GM15510 (cell line): ENCODE measurements around the gene MLF2.

ENCODE experiments used
- POLR2A ChIP-seq: IDR thresholded peaks from 3 replicates; pipeline ENCODE4 v1.6.1; 2011; ENCODE audit warnings: borderline replicate concordance; ENCODE audit not compliant: insufficient read length; ENCODE audit errors: extremely low read depth

Gene MLF2

DNA sequence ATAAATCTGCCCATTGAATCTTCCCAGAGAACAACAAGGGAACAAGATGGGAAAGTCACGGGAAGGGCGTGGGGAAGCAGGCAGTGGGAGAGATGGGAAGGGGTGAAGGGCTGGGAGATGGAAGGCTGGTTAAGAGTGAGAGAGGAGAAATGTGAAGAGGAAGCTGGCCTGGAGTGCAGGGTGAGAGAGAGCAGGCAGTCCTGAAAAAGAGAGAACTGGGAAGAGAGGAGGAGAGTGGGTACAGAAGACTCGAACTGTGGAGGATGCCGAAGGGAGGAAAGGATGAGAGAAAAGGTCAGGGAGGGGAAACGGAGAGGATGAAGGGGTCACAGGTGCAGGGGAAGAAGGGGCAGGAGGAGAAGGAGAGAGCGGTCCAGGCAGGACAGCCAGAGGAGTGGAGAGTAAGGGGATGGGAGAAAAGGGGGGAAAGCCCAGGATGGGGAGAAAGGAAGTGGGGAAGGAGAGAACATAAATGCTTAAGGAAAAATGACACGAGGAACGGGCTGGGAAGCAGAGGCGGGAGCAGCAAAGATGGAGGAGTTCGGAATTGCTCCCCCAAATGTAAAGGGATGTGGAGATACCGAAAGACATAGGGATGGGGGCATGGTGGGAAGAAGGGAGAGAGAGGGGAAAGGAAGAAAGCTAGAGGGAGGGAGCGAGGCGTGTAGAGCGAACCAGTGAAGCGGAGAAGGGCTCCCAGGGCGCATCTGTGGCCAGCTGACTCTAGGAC, 53.5 kb downstream of the MLF2 start:
- TF ChIP-seq POLR2A = no peak

DNA sequence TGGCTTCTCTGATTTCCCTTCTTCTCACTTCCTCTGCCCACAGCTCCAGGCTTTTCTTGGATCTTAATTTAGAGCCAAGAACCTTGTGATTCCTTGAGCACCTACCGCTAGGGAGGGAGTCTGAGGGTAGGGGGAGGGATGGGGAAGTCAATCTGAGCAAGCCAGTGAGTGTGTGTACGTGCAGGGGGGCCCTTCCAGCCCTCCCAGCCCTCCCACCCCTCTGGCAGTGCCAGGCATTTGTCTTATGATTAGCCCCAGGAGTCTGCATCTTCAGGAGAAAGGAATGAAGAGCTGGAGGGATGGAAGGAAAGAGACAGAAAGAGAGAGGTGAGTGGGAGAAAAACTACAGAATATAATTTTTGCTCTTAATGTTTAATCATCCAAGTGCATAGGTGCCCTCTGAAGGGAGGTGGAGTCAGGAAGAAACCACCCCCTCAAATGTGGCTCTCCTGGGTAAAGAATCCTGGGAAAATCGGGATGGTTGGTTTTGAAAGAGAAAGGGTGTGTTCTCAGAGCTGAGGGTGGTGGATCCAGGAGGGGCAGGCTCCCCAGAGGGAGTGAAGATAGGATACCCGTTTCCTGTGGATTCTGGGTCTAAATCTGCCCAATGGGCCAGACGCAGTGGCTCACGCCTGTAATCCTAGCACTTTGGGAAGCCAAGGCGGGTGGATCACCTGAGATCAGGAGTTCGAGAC, 54.4 kb downstream of the MLF2 start:
- no peak for TF ChIP-seq POLR2A
